HG03565 (cell line): Measurements from ENCODE around the gene SETD4.

Source experiments
- ATAC-seq: cut with Tn5 transposase; IDR thresholded peaks from one replicate; pipeline ENCODE4 v1.9.1; 2021; ENCODE audit warnings: mild to moderate bottlenecking, moderate library complexity; ENCODE audit not compliant: unreplicated experiment

SETD4 gene

DNA sequence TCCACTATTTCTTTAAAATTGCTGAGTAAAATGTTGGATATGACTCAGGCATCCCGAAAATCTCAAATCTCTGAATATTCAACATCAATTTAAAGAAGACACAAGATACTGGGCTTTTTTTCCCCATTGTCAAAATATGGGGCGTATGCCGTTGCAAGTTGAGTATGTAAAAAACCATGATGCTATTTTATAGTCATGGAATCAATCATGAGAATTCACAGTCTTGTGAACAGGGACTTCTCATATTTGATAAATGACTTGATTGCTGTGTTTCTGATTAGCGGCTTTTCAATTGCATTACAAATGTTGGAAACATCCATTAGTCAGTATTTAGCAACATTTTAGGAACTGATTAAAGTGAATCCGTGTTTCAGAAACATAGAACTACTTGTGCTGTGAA is 45.3 kb downstream of the SETD4 start:
- no peak for ATAC-seq

- ATAC-seq: no peak
Measured at GRCh38 chr21:36010801-36011200, 49.5 kb downstream of the SETD4 start.

DNA sequence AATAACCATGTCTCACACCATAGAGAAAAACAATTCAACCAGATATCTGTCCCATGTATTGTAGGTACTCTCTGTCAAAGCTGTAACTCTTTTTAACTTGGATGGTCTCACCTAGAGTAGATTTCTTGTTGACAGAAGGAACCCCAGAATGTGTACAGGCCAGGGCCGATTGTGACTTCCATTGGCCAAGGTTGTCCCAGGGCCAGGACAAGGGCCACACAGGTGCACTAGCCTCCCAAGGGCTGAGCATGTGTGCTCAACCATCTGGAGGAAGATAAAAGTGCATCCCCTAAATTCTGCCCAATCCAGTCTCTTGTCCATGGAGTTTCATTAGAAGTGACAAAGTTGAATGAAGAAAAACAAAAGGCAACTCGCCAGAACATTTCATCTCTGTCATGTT is 51.8 kb downstream of the SETD4 start:
- ATAC-seq: no peak

DNA sequence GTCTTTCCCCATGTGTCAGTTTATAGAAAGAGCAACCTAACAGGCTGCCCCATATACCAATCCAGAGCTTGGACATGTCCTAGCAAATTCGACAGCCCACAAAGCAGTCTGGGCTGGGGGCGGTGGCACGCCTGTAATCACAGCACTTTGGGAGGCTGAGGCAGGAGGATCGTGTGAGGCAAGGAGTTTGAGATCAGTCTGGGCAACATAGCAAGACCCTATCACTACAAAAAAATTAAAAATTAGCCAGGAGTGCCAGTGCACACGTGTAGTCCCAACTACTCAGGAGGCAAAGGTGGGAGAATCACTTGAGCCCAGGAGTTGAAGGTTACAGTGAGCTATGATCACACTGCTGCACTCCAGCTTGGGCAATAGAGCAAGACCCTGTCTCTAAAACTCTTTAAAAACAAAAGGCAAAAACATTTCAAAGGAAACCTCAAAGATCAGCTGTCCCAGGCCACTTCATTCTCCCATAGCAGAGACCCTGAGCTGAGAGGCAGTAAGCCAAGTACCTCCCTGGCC is 54.4 kb downstream of the SETD4 start:
- ATAC-seq: no peak

DNA sequence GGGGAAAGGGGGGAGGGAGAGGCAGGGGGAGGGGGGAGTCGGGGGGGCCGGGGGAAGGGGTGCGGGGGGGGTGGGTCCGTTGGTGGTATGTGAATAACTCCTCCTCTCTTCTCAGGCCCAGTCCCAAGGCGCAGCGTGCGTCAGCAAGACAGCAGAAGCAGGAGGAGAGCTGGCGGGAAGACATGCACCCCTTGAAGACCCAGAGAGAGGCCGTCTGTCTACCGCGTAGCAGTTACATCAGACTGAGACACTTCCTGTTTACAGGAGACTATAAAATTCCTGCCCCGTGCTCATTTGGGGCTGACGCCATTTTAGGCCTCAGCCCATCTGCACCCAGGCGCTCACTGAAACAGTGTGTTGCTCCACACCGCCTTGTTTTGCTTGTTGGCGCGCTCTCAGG is 55.3 kb downstream of the SETD4 start:
- no peak for ATAC-seq

DNA sequence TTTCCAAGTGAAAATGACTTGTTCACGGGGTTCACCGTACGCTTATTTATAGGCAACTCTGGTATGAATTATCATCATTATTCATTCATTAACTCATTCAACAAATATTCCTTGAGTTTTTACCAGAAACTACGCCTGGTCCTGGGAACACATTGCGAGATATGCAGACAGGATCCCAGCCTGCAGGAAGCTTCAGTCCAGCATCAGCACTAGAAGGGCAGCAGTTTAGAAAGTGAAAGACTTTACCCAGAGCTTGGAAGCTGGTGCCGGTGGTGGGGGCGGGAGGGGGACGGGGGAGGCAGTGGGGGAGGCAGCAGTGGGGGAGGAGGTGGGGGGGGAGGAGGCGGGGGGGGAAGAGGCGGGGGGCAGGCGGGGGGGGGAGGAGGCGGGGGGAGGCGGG is 55.9 kb downstream of the SETD4 start:
- no peak for ATAC-seq

DNA sequence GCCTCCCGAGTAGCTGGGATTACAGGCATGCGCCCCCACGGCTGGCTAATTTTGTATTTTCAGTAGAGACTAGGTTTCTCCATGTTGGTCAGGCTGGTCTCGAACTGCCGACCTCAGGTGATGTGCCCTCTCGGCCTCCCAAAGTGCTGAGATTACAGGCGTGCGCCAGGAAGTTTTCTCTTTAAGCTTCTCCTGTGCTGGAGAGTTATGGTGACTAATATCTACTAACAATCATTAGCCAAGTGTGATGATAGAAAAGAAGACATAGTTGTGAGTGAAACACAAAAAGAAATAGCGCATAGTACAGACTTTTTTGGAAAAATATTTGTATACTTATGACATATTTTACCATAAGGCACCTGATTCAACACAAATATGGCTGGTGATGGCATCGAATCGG is 56.5 kb downstream of the SETD4 start:
- no peak for ATAC-seq

- no peak for ATAC-seq
Measured at GRCh38 chr21:35996217-35996616, 64.1 kb downstream of the SETD4 start.

DNA sequence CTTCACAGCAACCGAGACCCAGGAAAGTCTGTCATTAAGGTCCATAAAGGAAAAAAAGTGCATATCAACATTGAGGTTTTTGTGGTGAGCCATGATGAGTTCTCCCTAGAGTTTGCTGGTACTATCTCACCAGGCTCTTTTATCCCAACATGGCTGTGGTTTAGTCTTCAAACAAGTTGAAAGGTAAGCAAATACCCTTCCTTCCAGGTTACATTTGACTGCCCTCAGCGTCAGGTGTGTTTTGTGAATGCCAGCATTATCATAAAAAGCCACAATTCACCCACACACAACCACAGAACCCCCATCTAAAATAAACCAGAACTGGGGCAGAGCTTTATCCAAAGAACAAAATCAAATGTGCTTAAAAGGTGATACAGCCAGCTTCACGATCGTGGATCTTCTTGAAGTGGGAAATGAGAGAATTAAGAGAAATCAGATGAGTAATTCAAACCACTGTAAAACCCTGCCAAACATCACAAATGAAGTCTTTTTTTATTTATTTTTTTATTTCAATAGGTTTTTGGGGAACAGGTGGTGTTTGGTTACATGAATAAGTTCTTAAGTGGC is 64.7 kb downstream of the SETD4 start:
- ATAC-seq: no peak

GRCh38 chr21:35994613-35995012 is 65.7 kb downstream of the SETD4 start:
- ATAC-seq: no peak

DNA sequence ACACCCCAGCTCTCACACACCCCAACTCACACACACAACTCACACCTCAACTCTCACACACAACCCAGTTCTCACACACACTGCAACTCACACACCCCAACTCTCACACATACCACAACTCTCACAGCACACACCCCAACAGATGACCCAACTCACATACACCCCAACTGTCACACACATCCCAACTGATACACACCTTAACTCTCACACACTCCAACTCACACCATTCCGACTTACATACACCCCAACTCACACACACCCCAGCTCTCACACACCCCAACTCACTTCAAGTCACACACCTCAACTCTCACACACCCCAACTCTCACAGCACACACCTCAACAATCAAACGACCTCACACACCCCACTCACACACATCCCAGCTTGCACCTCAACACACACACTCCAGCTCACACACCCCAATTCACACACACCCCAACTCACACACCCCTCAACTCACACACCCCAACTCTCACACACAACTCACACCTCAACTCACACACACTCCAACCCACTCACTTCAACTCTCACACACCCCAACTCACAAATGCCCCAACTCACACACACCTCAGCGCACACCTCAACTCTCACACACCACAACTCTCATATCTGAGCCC is 66.3 kb downstream of the SETD4 start:
- ATAC-seq: no peak

- ATAC-seq: no peak
Measured at GRCh38 chr21:35991131-35991530, 69.2 kb downstream of the SETD4 start.

- no peak for ATAC-seq
Measured at GRCh38 chr21:35990609-35991008, 69.7 kb downstream of the SETD4 start.

DNA sequence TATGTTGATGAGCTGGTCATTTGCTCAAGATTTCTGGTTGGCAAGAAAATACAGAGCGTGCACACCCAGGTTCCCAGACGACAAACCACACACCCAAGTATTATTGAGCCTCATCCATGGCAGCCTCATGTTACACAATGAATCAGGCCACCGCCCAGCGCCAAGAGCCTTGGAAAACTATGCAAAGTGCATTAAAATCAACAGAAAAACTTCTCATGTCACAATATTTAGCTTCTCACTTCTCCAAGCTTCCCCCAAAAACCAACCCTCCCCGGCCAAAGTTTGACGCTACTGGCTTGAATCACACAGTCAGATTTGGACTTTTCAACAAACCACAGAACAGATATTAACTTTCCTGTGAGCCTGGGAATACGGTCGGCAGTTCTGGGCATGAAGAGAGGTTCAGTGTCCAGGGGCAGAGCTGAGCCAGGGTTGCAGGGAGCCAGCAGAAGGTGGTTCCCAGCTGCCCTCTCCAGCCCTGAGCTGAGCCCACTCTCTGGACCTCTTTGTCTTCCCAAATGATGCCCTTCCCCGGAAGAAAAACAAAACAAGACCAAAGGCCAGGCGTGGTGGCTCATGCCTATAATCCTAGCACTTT is 71.1 kb downstream of the SETD4 start:
- ATAC-seq: no peak

DNA sequence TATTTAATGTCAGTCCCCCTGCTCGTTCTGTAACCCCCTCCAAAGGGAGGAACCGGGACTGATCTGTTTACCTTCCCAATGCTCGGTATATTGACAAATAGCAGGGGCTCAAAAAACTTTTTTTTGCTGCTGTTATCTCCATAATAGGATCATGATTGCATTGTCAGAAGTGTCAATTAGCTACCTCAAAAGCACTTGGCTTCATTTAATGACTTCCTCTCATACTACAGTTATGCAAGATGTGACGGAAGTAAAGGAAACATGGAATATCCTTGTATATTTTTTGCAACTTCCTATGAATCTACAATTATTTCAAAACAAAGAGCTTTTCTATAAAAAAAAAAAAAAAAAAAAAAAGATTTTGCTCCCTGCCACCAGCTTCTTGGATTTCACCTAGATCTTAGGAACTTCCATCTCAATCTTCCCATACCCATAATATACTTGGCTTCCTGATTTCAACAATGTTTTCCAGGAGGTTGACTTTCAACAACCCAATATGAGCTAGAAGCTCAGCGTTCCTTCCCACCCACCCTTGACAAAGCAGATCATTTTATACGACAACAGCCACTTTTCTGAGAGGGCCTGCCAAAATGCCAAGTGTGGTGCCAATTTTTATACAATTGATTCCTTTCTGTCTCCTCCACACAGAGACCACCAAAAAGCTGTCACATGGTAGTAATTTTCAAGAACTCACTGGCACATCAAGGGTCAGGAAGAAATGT is 71.7 kb downstream of the SETD4 start:
- ATAC-seq: no peak

DNA sequence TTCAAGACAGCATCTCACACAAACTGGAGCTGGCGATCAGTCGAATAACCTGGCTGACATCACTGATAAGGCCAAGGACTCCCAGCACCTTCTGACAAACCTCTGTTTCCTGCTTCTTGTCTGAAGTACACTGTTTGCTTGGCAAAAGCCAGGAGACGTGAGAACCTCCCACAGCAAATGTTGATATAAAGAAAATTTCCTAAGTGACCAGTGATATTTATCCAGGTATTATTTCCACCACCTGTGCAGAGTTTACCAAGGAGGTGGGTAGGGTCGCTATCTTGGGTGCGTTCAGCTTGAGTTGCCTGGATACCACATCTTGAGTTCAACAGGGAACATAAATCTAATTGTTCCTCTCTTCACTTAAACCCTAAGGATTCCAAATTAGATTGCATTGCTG is 72.9 kb downstream of the SETD4 start:
- no peak for ATAC-seq

DNA sequence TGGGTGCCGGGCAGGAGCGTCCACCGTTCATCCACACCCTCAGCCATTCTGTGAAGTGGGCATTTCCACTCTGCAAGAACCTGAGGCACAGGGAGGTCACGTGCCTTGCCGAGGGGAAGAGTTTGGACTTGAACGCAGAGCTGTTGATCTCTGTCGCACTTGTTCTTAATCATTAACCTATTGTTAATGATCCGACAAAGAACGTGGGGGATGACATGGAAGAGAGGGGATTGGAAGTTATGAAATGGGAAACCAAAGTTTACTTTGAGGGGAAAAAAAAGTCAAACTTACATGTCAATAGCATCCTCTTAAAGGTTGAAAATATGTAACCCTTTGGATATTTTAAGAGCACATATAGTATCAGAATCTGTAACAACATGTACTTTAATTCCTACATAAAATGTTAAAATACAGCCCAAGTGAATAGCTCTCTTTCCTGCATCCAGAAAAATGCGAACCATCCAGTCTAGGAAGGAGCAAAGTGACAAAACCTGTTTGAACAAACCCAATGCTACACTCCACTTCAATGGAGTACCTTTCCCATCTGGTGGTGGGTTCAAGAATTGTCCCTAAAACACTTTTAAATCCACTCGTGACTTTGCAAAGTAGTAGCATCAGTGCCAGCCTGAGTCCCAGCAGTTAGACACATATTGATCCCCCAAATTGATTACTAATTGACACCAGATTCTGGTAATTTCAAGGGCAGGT is 75.5 kb downstream of the SETD4 start:
- ATAC-seq: no peak
